GM21360 (cell line): ENCODE data around the gene TMEM185A.
A peak's percentile ranks its signal among the peaks of the same experiment; 100 is the strongest.
"Not testable (repeated sequence)": the region's sequence is repeated elsewhere in the genome, so short reads cannot be mapped to it uniquely, and the experiment has no call there.

Experiments used
- ATAC-seq: cut with Tn5 transposase; IDR thresholded peaks from one replicate; pipeline ENCODE4 v1.9.1; 2021; ENCODE audit warnings: mild to moderate bottlenecking, moderate library complexity; ENCODE audit not compliant: unreplicated experiment

The TMEM185A gene

GRCh38 chrX:149628280-149628679 lies 3.3 kb downstream of the TMEM185A start:
- ATAC-seq = no peak

- not testable (repeated sequence) for ATAC-seq
These were observed 4.8 kb downstream of the TMEM185A start for GRCh38 chrX:149626829-149627228.

- not testable (repeated sequence) for ATAC-seq
These were observed 11.9 kb downstream of the TMEM185A start for GRCh38 chrX:149619662-149620061.

GRCh38 chrX:149618871-149619270 lies 12.7 kb downstream of the TMEM185A start:
- ATAC-seq = no peak

- ATAC-seq = no peak
These were observed 19.9 kb downstream of the TMEM185A start for GRCh38 chrX:149611623-149612175.

DNA sequence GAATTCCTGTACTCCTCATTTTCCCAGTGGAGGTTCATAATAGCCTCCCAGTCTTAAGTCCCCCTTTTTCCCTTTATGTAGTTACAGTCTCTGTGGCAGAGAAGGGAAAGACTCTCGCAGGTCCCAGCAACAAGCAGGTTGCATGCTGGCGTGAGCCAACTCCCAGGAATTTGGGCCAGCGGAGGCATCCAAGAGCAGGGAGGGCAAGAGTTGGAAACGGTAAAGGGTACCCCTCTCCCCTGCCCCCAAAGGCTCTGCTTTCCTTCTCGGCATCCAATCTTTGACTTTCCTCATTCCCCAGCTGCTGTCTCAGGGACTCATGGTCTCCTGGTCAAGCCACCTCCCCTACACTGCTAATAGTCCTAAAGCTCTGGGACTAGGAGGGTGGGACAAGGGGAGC lies 21.1 kb downstream of the TMEM185A start:
- ATAC-seq = no peak

DNA sequence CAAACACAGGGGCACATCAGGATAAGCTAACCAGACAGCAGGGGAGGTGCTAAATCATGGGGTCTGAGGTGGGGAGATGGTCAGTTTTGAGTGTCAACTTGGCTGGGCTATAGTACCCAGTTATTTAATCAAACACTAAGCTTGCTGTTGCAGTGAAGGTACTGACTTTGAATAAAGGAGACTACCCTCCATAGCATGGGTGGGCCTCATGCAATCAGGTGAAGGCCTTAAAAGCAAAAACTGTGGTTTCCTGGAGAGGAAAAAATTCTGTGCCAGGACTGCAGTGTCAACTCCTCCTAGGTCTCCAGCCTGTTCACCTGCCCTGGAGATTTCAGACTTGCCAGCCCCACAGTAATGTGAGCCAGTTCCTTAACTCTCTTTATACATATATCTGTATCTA lies 23.9 kb downstream of the TMEM185A start:
- ATAC-seq = no peak

DNA sequence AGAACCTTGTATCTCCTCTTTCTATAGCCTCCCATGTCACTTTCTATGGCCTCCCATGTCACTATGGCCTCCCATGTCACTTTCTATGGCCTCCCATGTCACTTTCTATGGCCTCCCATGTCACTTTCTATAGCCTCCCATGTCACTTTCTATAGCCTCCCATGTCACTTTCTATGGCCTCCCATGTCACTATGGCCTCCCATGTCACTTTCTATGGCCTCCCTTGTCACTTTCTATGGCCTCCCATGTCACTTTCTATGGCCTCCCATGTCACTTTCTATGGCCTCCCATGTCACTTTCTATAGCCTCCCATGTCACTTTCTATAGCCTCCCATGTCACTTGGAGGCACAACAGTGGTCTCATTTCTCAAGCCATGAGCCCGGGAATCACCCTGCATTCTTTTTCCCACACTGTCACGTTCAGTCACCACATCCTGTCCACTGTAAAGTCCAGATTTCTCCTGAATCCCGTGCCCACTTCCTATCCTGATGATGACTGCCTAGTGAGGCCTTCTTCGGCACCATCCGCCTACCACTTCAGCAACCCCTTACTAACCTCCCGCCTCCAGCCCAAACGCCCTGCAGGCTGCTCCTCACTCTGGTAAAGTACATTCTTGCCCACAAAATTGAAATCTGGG lies 26.2 kb downstream of the TMEM185A start:
- not testable (repeated sequence) for ATAC-seq

- ATAC-seq = not testable (repeated sequence)
These were observed 33.0 kb downstream of the TMEM185A start for GRCh38 chrX:149598603-149599002.

GRCh38 chrX:149595943-149596342 lies 35.6 kb downstream of the TMEM185A start:
- not testable (repeated sequence) for ATAC-seq

- ATAC-seq = not testable (repeated sequence)
These were observed 36.4 kb downstream of the TMEM185A start, which contains the start of gene HSFX2 for GRCh38 chrX:149595214-149595613. Gene HSFX2 (minus strand): TSS chrX:149595314. CDS start chrX:149594700, 614 bp downstream.

DNA sequence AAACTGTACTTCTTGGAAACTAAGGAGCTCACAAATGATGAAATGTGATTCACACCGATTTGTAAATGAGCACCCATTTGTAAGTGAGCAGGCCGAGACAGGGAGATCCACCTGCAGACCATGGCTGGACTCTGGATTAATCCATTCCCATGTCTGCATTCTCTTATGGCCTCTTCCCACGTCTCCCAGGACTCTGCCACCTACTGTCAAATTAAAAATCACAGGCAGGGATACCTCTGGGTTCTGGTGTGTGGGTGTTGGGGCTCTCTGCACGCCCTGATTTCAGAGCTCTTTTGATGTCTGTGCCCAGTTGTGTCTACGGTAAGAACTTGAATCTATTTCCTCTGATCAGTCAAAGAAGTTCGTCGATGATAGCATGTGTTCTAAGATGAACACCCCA lies 40.6 kb downstream of the TMEM185A start:
- ATAC-seq = not testable (repeated sequence)

GRCh38 chrX:149587359-149587758 lies 44.2 kb downstream of the TMEM185A start, which contains the start of gene MAGEA9B:
Gene MAGEA9B (minus strand): TSS chrX:149587459. CDS start chrX:149583179, 4,280 bp downstream.
- ATAC-seq = not testable (repeated sequence)

DNA sequence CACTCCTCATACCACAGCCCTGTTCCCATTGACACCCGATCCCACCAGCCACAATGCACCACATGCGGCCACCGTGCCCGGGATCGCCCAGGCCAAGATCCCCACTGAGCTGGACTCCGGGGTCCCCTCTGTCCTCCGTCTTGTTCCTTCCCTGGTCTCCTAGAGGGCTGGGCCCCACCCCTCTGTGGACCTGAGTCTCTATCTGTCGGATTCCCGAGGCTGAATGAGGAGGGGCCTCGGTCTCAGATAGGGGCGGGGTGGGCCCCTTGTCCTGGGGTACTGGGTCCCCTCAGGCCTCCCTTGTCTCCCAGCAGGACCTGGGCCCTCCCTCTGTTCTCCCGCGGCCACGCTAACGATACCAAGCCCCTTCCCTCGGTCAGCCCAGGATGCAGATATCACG lies 46.0 kb downstream of the TMEM185A start:
- ATAC-seq = not testable (repeated sequence)

GRCh38 chrX:149573456-149573855 lies 58.1 kb downstream of the TMEM185A start:
- peak; percentile 100 for ATAC-seq

- ATAC-seq = no peak
These were observed 58.8 kb downstream of the TMEM185A start for GRCh38 chrX:149572743-149573142.

DNA sequence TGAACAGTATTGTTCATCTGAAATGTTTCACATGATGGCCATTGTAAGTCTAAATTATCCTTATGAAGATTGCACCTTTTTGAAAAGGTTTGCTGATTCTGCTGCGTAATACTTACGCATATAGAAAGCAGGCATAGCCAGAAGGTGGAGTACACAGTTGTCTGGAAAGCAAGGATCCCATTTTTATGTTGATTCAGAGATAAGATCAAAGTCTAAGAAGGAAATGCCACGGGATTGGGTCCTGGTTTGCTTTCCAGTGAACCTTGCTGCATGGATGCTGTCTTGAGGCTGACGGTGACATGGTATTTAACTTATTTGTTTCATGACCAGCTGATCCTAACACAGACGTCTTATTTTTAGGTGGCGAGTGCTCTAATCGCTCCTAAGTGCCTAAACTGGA lies 59.8 kb downstream of the TMEM185A start:
- ATAC-seq = no peak

GRCh38 chrX:149570668-149571067 lies 60.9 kb downstream of the TMEM185A start:
- no peak for ATAC-seq

- ATAC-seq = no peak
These were observed 61.8 kb downstream of the TMEM185A start for GRCh38 chrX:149569770-149570169.

DNA sequence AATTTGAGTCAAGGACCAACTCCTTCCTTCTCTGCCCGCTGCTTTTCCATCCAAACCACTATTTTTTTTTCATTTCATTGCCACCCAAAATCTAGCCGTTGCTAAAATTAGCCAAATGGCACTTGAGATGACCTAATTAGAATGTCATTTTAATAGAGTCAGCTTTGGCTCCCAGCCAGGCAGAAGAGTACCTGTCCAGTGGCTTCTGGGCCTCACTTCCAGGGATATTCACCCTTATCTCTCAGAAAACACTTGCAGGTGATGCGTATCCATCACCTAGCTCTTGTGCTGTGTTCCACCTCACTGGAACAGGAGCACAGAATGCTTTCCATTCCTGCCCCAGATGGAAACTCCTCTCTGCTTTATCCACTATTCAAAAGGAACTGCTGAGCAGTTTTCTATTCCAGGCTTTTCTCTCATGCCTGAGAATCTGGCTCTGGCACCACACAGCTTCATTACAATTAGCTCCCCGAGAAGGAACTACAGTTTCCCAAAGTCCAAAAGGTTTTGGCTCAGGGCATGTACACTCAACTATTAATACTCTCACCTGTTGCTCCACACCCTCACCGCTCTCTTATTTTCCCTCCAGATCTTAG lies 62.8 kb downstream of the TMEM185A start:
- no peak for ATAC-seq

DNA sequence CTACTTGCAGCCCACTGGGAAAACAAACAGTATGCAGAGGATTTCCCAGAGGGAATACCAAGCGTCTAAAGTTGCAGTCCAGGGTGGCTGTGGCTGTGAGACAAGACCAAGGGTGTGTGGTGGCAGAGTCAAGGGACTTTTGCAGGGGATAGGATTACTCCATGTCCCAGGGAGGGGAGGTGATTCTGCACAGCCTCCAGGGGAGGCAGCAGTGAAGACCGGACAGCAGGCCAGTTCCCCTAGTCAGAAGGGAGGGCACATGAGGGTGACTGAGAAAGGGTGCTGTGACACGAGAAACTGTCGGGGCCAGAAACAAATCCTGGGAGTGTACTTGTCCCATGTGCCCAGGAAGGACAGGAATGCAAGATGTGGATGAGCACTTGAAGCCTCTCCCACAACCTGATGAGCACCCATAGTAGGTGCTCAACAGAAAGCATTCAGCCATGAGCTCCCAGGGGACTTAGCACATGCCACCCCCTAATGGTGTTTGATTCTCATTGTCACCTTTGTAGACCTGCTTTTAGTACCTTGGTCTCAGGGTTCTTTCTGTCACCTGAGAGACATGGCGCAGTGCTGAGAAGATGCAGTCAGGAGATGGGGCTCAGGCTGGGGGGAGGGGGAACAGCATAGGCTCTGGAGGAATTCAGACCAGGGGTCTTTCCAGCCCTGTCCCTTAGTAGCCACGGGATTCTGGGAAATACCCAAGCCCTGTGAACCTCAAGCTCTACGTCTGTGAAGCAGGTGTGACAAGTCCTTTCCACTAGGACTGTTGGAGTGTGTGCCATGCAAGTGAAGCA lies 63.8 kb downstream of the TMEM185A start:
- no peak for ATAC-seq
